ENCODE results near the gene ACOT11. TPM values are rescaled to one million over a fixed set of nuclear protein-coding genes. Genes with fewer than 3 reads are reported as not detected.
A peak's percentile ranks its signal among the peaks of the same experiment; 100 is the strongest.

ACOT11 gene
- total RNA-seq, 2 donors from 2014 or later = 0.67 to 0.78 TPM

GRCh38 chr1:54593571-54594160 lies 45.6 kb downstream of the ACOT11 start:
- peaks cover under 1% of the 10 kb centered on the region for H3K4me1 Mint-ChIP-seq

GRCh38 chr1:54594463-54594862 lies 46.4 kb downstream of the ACOT11 start:
- DNase-seq = no peak
- Mint-ChIP-seq H3K36me3 (ENCODE audit: low read depth) (peaks cover 3% of the 10 kb centered on the region), H3K4me1 (no peaks in the 10 kb centered on the region), H3K27ac (no peak overlapping the region), H3K27me3 (no peaks in the 10 kb centered on the region), H3K4me3 (no peak overlapping the region)
- no peaks in the 10 kb centered on the region for H3K9me3 ChIP-seq (ENCODE audit: control insufficient read depth, low read length, poor library complexity, severe bottlenecking)
- no peak for ATAC-seq

More at GRCh38 chr1:54593571-54594160, 45.6 kb downstream of the ACOT11 start:
- DNase-seq (no peak), ATAC-seq (no peak)
- Mint-ChIP-seq H3K27me3 (no peaks in the 10 kb centered on the region), H3K36me3 (ENCODE audit: low read depth) (peaks cover 3% of the 10 kb centered on the region), H3K4me3 (no peak overlapping the region), H3K27ac (no peak overlapping the region)
- H3K9me3 ChIP-seq (ENCODE audit: control insufficient read depth, low read length, poor library complexity, severe bottlenecking) = no peaks in the 10 kb centered on the region

- H3K4me3 Mint-ChIP-seq = no peak overlapping the region
- H3K4me1 Mint-ChIP-seq = no peaks in the 10 kb centered on the region
- no peaks in the 10 kb centered on the region for H3K27me3 Mint-ChIP-seq
- H3K9me3 ChIP-seq (ENCODE audit: control insufficient read depth, low read length, poor library complexity, severe bottlenecking) = no peaks in the 10 kb centered on the region
- ATAC-seq (no peak), DNase-seq (no peak)
- H3K36me3 Mint-ChIP-seq (ENCODE audit: low read depth) = peaks cover under 1% of the 10 kb centered on the region
- H3K27ac Mint-ChIP-seq = no peak overlapping the region
Measured at GRCh38 chr1:54595956-54596498, 48.0 kb downstream of the ACOT11 start.

GRCh38 chr1:54596756-54597155 lies 48.7 kb downstream of the ACOT11 start:
- no peak overlapping the region for H3K27ac Mint-ChIP-seq

GRCh38 chr1:54597455-54598030 lies 49.5 kb downstream of the ACOT11 start:
- Mint-ChIP-seq H3K36me3 (ENCODE audit: low read depth) (no peaks in the 10 kb centered on the region), H3K27me3 (no peaks in the 10 kb centered on the region), H3K4me1 (no peaks in the 10 kb centered on the region), H3K27ac (peak overlapping the region; percentile 85), H3K4me3 (no peak overlapping the region)
- ATAC-seq (no peak), DNase-seq (no peak)
- H3K9me3 ChIP-seq (ENCODE audit: control insufficient read depth, low read length, poor library complexity, severe bottlenecking) = no peaks in the 10 kb centered on the region

More at GRCh38 chr1:54596756-54597155, 48.7 kb downstream of the ACOT11 start:
- ATAC-seq (no peak), DNase-seq (no peak)
- no peaks in the 10 kb centered on the region for H3K36me3 Mint-ChIP-seq (ENCODE audit: low read depth)
- no peaks in the 10 kb centered on the region for H3K27me3 Mint-ChIP-seq
- no peaks in the 10 kb centered on the region for H3K4me1 Mint-ChIP-seq
- no peak overlapping the region for H3K4me3 Mint-ChIP-seq
- H3K9me3 ChIP-seq (ENCODE audit: control insufficient read depth, low read length, poor library complexity, severe bottlenecking) = no peaks in the 10 kb centered on the region

- ATAC-seq (no peak), DNase-seq (no peak)
- no peaks in the 10 kb centered on the region for H3K9me3 ChIP-seq (ENCODE audit: control insufficient read depth, low read length, poor library complexity, severe bottlenecking)
- H3K27ac Mint-ChIP-seq = no peak overlapping the region
- peaks cover 2% of the 10 kb centered on the region for H3K4me1 Mint-ChIP-seq
- H3K36me3 Mint-ChIP-seq (ENCODE audit: low read depth) = no peaks in the 10 kb centered on the region
- H3K4me3 Mint-ChIP-seq = no peak overlapping the region
- H3K27me3 Mint-ChIP-seq = no peaks in the 10 kb centered on the region
Measured at GRCh38 chr1:54599211-54599823, 51.3 kb downstream of the ACOT11 start.

GRCh38 chr1:54600947-54601721 lies 53.1 kb downstream of the ACOT11 start:
- no peak overlapping the region for H3K4me3 Mint-ChIP-seq
- H3K36me3 Mint-ChIP-seq (ENCODE audit: low read depth) = no peaks in the 10 kb centered on the region
- H3K27ac Mint-ChIP-seq = no peak overlapping the region
- H3K27me3 Mint-ChIP-seq = no peaks in the 10 kb centered on the region
- ATAC-seq (no peak), DNase-seq (no peak)
- no peaks in the 10 kb centered on the region for H3K9me3 ChIP-seq (ENCODE audit: control insufficient read depth, low read length, poor library complexity, severe bottlenecking)
- peaks cover 10% of the 10 kb centered on the region for H3K4me1 Mint-ChIP-seq

GRCh38 chr1:54601730-54602129 lies 53.7 kb downstream of the ACOT11 start:
- Mint-ChIP-seq H3K4me3 (no peak overlapping the region), H3K36me3 (ENCODE audit: low read depth) (no peaks in the 10 kb centered on the region), H3K27ac (no peak overlapping the region), H3K27me3 (no peaks in the 10 kb centered on the region), H3K4me1 (peaks cover 10% of the 10 kb centered on the region)
- DNase-seq (no peak), ATAC-seq (no peak)
- H3K9me3 ChIP-seq (ENCODE audit: control insufficient read depth, low read length, poor library complexity, severe bottlenecking) = no peaks in the 10 kb centered on the region

GRCh38 chr1:54602554-54602953 lies 54.5 kb downstream of the ACOT11 start:
- H3K4me1 Mint-ChIP-seq = peaks cover 10% of the 10 kb centered on the region
- no peak overlapping the region for H3K4me3 Mint-ChIP-seq
- no peaks in the 10 kb centered on the region for H3K36me3 Mint-ChIP-seq (ENCODE audit: low read depth)
- DNase-seq (no peak), ATAC-seq (no peak)
- no peaks in the 10 kb centered on the region for H3K27me3 Mint-ChIP-seq
- H3K27ac Mint-ChIP-seq = peak overlapping the region; percentile 29
- H3K9me3 ChIP-seq (ENCODE audit: control insufficient read depth, low read length, poor library complexity, severe bottlenecking) = no peaks in the 10 kb centered on the region

- Mint-ChIP-seq H3K27me3 (no peaks in the 10 kb centered on the region), H3K36me3 (ENCODE audit: low read depth) (no peaks in the 10 kb centered on the region), H3K4me3 (no peak overlapping the region), H3K27ac (peak overlapping the region; percentile 29), H3K4me1 (peaks cover 10% of the 10 kb centered on the region)
- no peaks in the 10 kb centered on the region for H3K9me3 ChIP-seq (ENCODE audit: control insufficient read depth, low read length, poor library complexity, severe bottlenecking)
- ATAC-seq (no peak), DNase-seq (no peak)
Measured at GRCh38 chr1:54603241-54603640, 55.2 kb downstream of the ACOT11 start.

- H3K9me3 ChIP-seq (ENCODE audit: control insufficient read depth, low read length, poor library complexity, severe bottlenecking) = no peaks in the 10 kb centered on the region
- DNase-seq (no peak), ATAC-seq (no peak)
- peak overlapping the region; percentile 34 for H3K27ac Mint-ChIP-seq
- H3K27me3 Mint-ChIP-seq = no peaks in the 10 kb centered on the region
- no peaks in the 10 kb centered on the region for H3K36me3 Mint-ChIP-seq (ENCODE audit: low read depth)
- H3K4me3 Mint-ChIP-seq = no peak overlapping the region
- peaks cover 10% of the 10 kb centered on the region for H3K4me1 Mint-ChIP-seq
Measured at GRCh38 chr1:54604051-54604450, 56.0 kb downstream of the ACOT11 start.

- H3K4me3 Mint-ChIP-seq = no peak overlapping the region
- H3K27ac Mint-ChIP-seq = peak overlapping the region; percentile 34
- H3K27me3 Mint-ChIP-seq = no peaks in the 10 kb centered on the region
- peaks cover 10% of the 10 kb centered on the region for H3K4me1 Mint-ChIP-seq
- no peak for DNase-seq
- no peaks in the 10 kb centered on the region for H3K36me3 Mint-ChIP-seq (ENCODE audit: low read depth)
- peak; percentile 61 for ATAC-seq
- no peaks in the 10 kb centered on the region for H3K9me3 ChIP-seq (ENCODE audit: control insufficient read depth, low read length, poor library complexity, severe bottlenecking)
Measured at GRCh38 chr1:54604572-54605370, 56.7 kb downstream of the ACOT11 start.

Measured in T-helper 17 cell (primary cell).